ENCODE measurements around the gene FCAMR.

The FCAMR gene

DNA sequence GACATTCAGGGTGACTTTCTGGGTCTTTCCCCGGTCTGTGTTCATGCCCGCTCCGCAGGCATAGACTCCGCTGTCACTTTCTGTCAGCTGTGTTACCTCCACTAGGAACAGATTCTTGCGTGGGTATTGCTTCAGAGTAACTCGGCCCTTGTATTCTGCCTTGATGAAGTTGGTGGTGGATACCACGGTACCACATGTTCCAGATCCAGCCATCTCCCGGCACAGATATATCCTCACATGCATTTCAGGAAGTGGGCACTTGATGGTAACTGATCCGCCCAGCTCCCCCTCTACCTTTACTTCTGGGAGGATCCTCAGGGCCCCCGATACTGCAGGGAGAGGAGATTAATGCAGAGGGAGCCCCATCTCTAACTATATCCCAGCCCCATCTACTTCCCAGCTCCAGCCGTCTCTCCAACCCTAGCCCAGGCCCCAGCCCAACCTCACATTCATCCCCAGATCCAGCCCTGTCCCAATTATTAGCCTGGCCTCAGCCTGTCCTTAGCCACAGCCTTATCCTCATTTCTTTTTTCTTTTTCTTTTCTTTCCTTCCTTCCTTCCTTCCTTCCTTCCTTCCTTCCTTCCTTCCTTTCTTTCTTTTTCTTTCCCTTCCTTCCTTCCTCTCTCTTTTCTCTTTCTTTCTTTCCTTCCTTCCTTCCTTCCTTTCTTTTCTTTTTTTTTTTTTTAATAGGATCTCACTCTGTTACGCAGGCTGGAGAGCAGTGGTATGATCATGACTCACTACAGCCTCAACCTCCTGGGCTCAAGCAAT, 56.3 kb downstream of the FCAMR start:
- TF ChIP-seq TAF1 (IDR thresholded peaks at IDR 0.05; ENCODE audit: borderline replicate concordance, low read depth, low read length) = no peak
- no peak for TF ChIP-seq POLR2AphosphoS5 (IDR thresholded peaks at IDR 0.05; ENCODE audit: low read depth, low read length)
- no peak for TF ChIP-seq POLR2A (IDR thresholded peaks at IDR 0.05; ENCODE audit: low read depth, low read length)
- FAIRE-seq (no peak), DNase-seq (ENCODE audit: insufficient read length) (no peak)

DNA sequence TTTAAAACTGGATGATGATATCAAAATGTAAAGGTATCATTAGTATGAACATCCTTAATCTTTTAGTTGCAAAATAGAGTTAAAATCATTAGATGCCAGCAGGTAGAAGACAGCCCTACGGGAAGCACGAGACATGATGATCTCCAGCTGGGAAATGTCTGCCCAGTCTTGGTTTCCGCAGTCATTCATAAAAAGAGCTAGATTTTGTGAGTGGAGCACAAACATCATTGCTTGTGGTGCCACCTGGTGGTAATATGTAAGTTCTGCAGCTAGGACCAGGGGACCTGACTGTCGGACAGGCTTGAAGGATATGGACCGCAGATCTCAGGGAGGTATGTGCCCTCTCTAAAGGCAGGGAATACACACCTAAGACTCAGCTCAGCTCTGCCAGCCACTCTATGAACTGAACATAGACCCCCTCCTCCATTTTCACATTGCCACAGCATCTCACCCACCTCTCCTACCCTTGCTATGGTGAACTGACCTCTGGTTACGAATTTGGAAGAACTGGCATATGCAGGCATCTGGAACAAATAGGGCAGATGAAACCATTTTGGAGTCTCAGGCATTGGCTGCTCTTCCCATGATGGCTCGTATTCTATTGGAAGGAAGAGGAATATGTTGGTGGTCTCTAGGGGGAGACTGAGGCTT, 57.7 kb downstream of the FCAMR start:
- DNase-seq (ENCODE audit: insufficient read length) (peak; percentile 51), FAIRE-seq (peak; percentile 83)
- TF ChIP-seq POLR2AphosphoS5 (IDR thresholded peaks at IDR 0.05; ENCODE audit: low read depth, low read length) (no peak), TAF1 (IDR thresholded peaks at IDR 0.05; ENCODE audit: borderline replicate concordance, low read depth, low read length) (no peak), POLR2A (IDR thresholded peaks at IDR 0.05; ENCODE audit: low read depth, low read length) (no peak)

DNA sequence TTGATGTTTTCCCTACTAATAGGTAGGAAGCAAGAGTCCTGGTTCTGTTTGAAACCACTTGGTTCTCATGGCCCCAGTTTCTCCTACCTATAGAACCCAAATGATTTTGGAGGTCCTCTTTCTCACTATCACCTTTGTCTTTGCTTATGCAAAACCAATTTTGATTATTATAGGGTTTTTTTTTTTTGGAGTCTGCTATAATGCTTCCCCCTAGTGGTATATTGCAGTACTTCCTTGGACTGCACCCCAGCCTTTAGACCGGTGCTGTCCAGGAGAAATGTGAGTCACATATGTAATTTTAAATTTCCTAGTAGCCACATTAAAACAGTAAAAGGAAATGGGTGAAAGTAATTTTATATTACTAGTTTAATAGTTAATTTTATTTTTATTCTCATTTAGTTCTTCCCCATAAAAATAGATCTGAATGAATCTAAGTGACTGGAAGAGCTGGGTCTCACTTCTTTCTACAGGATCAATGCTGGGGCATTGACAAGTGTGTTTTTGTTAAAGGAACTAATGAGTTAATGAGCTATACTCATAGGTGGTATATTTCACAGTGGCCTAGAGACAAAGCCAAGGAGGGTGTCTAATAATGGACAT, 59.1 kb downstream of the FCAMR start:
- DNase-seq (ENCODE audit: insufficient read length) (no peak), FAIRE-seq (no peak)

GRCh38 chr1:206909883-206910318, 60.4 kb downstream of the FCAMR start:
- no peak for FAIRE-seq
- TF ChIP-seq POLR2A (IDR thresholded peaks at IDR 0.05; ENCODE audit: low read depth, low read length) = no peak
- TF ChIP-seq TAF1 (IDR thresholded peaks at IDR 0.05; ENCODE audit: borderline replicate concordance, low read depth, low read length) = no peak
- TF ChIP-seq POLR2AphosphoS5 (IDR thresholded peaks at IDR 0.05; ENCODE audit: low read depth, low read length) = no peak
- no peak for DNase-seq (ENCODE audit: insufficient read length)

More for the DNA sequence above, 59.1 kb downstream of the FCAMR start:
- TF ChIP-seq POLR2AphosphoS5 (IDR thresholded peaks at IDR 0.05; ENCODE audit: low read depth, low read length) = no peak
- TF ChIP-seq TAF1 (IDR thresholded peaks at IDR 0.05; ENCODE audit: borderline replicate concordance, low read depth, low read length) = no peak
- TF ChIP-seq POLR2A (IDR thresholded peaks at IDR 0.05; ENCODE audit: low read depth, low read length) = no peak

GRCh38 chr1:206909161-206909882, 60.9 kb downstream of the FCAMR start:
- TF ChIP-seq POLR2A (IDR thresholded peaks at IDR 0.05; ENCODE audit: low read depth, low read length) (no peak), POLR2AphosphoS5 (IDR thresholded peaks at IDR 0.05; ENCODE audit: low read depth, low read length) (no peak), TAF1 (IDR thresholded peaks at IDR 0.05; ENCODE audit: borderline replicate concordance, low read depth, low read length) (no peak)
- no peak for DNase-seq (ENCODE audit: insufficient read length)
- FAIRE-seq = no peak

GRCh38 chr1:206908038-206908437, 62.2 kb downstream of the FCAMR start:
- DNase-seq (ENCODE audit: insufficient read length) = no peak
- no peak for FAIRE-seq

More at GRCh38 chr1:206908038-206908437, 62.2 kb downstream of the FCAMR start:
- TF ChIP-seq POLR2A (IDR thresholded peaks at IDR 0.05; ENCODE audit: low read depth, low read length) = no peak
- no peak for TF ChIP-seq POLR2AphosphoS5 (IDR thresholded peaks at IDR 0.05; ENCODE audit: low read depth, low read length)
- no peak for TF ChIP-seq TAF1 (IDR thresholded peaks at IDR 0.05; ENCODE audit: borderline replicate concordance, low read depth, low read length)

Data from GM12892 (cell line).